Liver (tissue), 9 donors: ENCODE measurements around the gene GSX2. TPM values are rescaled to one million over a fixed set of nuclear protein-coding genes. Genes with fewer than 3 reads are reported as not detected.

ENCODE experiments used
- DNase-seq: peaks from one replicate; pipeline ENCODE4 v3.0.0-alpha.2; 2017; ENCODE audit warnings: low spot score
- H3K27ac ChIP-seq, 2 donors: one replicate each; pipeline ENCODE4 v1.7.0; 2013; ENCODE audit warnings: inconsistent platforms in 2 of 2, low read length in 2 of 2, control low read depth in 1 of 2, low read depth in 1 of 2, mild to moderate bottlenecking in 1 of 2
- H3K27me3 ChIP-seq, 4 donors: one replicate each; pipeline versions ENCODE4 v1.6.1 to v1.7.0; 2013; ENCODE audit warnings: low read length in 3 of 4, inconsistent platforms in 1 of 4, mild to moderate bottlenecking in 1 of 4, moderate library complexity in 1 of 4; ENCODE audit not compliant: control insufficient read depth in 4 of 4, insufficient read depth in 4 of 4
- H3K36me3 ChIP-seq, 4 donors: one replicate each; pipeline versions ENCODE4 v1.6.1 to v1.7.0; 2013; ENCODE audit warnings: low read length in 3 of 4, mild to moderate bottlenecking in 3 of 4, low read depth in 1 of 4, moderate library complexity in 1 of 4; ENCODE audit not compliant: control insufficient read depth in 4 of 4, insufficient read depth in 3 of 4
- H3K4me1 ChIP-seq, 4 donors: one replicate each; pipeline versions ENCODE4 v1.6.1 to v1.7.0; 2013; ENCODE audit warnings: low read length in 3 of 4, mild to moderate bottlenecking in 3 of 4, moderate library complexity in 1 of 4; ENCODE audit not compliant: control insufficient read depth in 4 of 4, insufficient read depth in 4 of 4
- H3K4me3 ChIP-seq, 3 donors: one replicate each; pipeline versions ENCODE4 v1.6.1 to v1.7.0; 2013; ENCODE audit warnings: low read length in 3 of 3, control low read depth in 1 of 3, low read depth in 1 of 3, mild to moderate bottlenecking in 1 of 3
- H3K9ac ChIP-seq, 2 donors: one replicate each; pipeline ENCODE4 v1.7.0; 2013; ENCODE audit warnings: low read length in 2 of 2, mild to moderate bottlenecking in 2 of 2, moderate library complexity in 2 of 2, control low read depth in 1 of 2, low read depth in 1 of 2
- H3K9me3 ChIP-seq, 4 donors: one replicate each; pipeline versions ENCODE4 v1.6.1 to v1.7.0; 2013; ENCODE audit warnings: low read length in 3 of 4; ENCODE audit not compliant: control insufficient read depth in 4 of 4
- ATF3 ChIP-seq: IDR thresholded peaks from 2 replicates; pipeline ENCODE4 v1.6.1; 2016; ENCODE audit warnings: antibody characterized with exemption
- EGR1 ChIP-seq, 2 donors: IDR thresholded peaks; 2 replicates each; pipeline ENCODE4 v1.6.1; 2016 to 2018; ENCODE audit warnings: antibody characterized with exemption in 2 of 2, low read depth in 2 of 2
- FOXA1 ChIP-seq: IDR thresholded peaks from 2 replicates; pipeline ENCODE4 v1.6.1; 2016; ENCODE audit warnings: antibody characterized with exemption
- FOXA2 ChIP-seq: IDR thresholded peaks from 2 replicates; pipeline ENCODE4 v1.6.1; 2016; ENCODE audit warnings: antibody characterized with exemption
- GABPA ChIP-seq, 2 donors: IDR thresholded peaks in 1 of 2; conservative IDR thresholded peaks in 1 of 2; 2 replicates each; pipeline ENCODE4 v1.6.1; 2016; ENCODE audit warnings: antibody characterized with exemption in 2 of 2, mild to moderate bottlenecking in 1 of 2, moderate library complexity in 1 of 2
- HNF4G ChIP-seq: IDR thresholded peaks from 2 replicates; pipeline ENCODE4 v1.6.1; 2016; ENCODE audit warnings: antibody characterized with exemption
- JUND ChIP-seq, 2 donors: IDR thresholded peaks; 2 replicates each; pipeline ENCODE4 v1.6.1; 2016; ENCODE audit warnings: antibody characterized with exemption in 2 of 2
- NR2F2 ChIP-seq: IDR thresholded peaks from 2 replicates; pipeline ENCODE4 v1.6.1; 2016; ENCODE audit warnings: antibody characterized with exemption
- RXRA ChIP-seq, 2 donors: IDR thresholded peaks; 2 replicates each; pipeline ENCODE4 v1.6.1; 2017 to 2018; ENCODE audit warnings: antibody characterized with exemption in 2 of 2, mild to moderate bottlenecking in 1 of 2
- SP1 ChIP-seq: IDR thresholded peaks from 2 replicates; pipeline ENCODE4 v1.6.1; 2018; ENCODE audit warnings: antibody characterized with exemption, mild to moderate bottlenecking
- TAF1 ChIP-seq: conservative IDR thresholded peaks from 2 replicates; pipeline ENCODE4 v1.6.1; 2016; ENCODE audit warnings: antibody characterized with exemption, mild to moderate bottlenecking
- YY1 ChIP-seq: IDR thresholded peaks from 2 replicates; pipeline ENCODE4 v1.6.1; 2016; ENCODE audit warnings: antibody characterized with exemption, mild to moderate bottlenecking
- ZBTB33 ChIP-seq: IDR thresholded peaks from 2 replicates; pipeline ENCODE4 v1.6.1; 2016; ENCODE audit warnings: antibody characterized with exemption
- WGBS: extraction: QIAGEN DNeasy Blood & Tissue Kit; methylation state at CpG from one replicate; pipeline ENCODE4 v1.1.7; 2013; 5-methylcytosine and 5-hydroxymethylcytosine counted together
- polyA plus RNA-seq, 2 donors: library from polyadenylated mRNA; stranded (reverse) in 1 of 2; unstranded in 1 of 2; fragments of 200-250 nt in 1 of 2; fragments of >200 nt in 1 of 2; fragmentation: Nextera tagmentation in 1 of 2; extraction: Ambion mirVana in 1 of 2; gene quantifications; one replicate each; pipeline versions ENCODE4 v1.2.1 to v1.2.3, GENCODE V29; 2013 to 2015
- total RNA-seq, 2 donors: library from RNA; depleted of rRNA; stranded (reverse); fragments of >200 nt; gene quantifications; one replicate each; pipeline ENCODE4 v1.2.3, GENCODE V29; 2014
- TF ChIP-seq, protein P1 (sequence below): IDR thresholded peaks from 2 replicates; pipeline ENCODE4 v1.6.1; 2016; ENCODE audit warnings: antibody characterized with exemption
- TF ChIP-seq, protein P2 (sequence below): fragments of 150-350 bp; IDR thresholded peaks from 2 replicates; pipeline ENCODE4 v1.5.1; 2017; ENCODE audit warnings: improper control_type of control experiment, low read depth, low read length; ENCODE audit not compliant: missing input control
- donor health status: healthy.
- donor health status: healthy.
- donor health status: healthy.
- donor health status: healthy.
- donor health status: healthy.

GSX2 gene
- total and polyA plus RNA-seq, 4 donors, result not detected

DNA sequence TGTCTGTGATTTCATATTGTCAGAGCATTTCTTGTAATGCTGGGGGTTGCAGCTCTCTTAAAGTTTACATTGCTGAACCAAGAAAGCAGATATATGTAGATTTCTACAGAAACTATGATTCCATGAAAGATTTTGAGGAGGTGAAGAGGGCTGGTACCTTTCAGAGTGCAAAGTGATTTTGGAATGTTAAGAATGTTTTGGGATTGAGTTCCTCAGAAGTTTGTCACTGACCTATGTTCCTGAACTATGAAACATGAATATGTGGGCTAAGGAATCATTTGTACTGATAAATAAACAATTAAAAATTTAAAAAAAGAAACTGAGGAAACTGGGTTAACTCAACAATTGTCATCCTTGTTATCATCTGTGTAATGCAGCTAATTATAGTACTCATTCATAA is 23.3 kb upstream of the GSX2 start:
- H3K4me1 ChIP-seq, result no peaks in the 10 kb centered on the region
- H3K9me3 ChIP-seq, result no peaks in the 10 kb centered on the region
- TF ChIP-seq NR2F2 (no peak), GABPA (IDR thresholded peaks at IDR 0.05 in 1 of 2, conservative IDR thresholded peaks at IDR 0.05 in 1 of 2) (no peak), RXRA (IDR thresholded peaks at IDR 0.05) (no peak), FOXA1 (no peak), HNF4G (no peak), TAF1 (no peak), ATF3 (no peak), JUND (IDR thresholded peaks at IDR 0.05) (no peak), SP1 (no peak), YY1 (no peak)
- TF ChIP-seq, protein P1, sequence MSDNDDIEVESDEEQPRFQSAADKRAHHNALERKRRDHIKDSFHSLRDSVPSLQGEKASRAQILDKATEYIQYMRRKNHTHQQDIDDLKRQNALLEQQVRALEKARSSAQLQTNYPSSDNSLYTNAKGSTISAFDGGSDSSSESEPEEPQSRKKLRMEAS, result no peak
- no peak overlapping the region for H3K27ac ChIP-seq
- no peak overlapping the region for H3K9ac ChIP-seq
- no peak overlapping the region for H3K4me3 ChIP-seq
- H3K27me3 ChIP-seq, result no peaks in the 10 kb centered on the region
- H3K36me3 ChIP-seq, result no peaks in the 10 kb centered on the region
- DNase-seq, result no peak

GRCh38 chr4:54077812-54078211 is 22.2 kb upstream of the GSX2 start:
- Histone ChIP-seq H3K4me1 (no peaks in the 10 kb centered on the region), H3K4me3 (no peak overlapping the region), H3K27me3 (no peaks in the 10 kb centered on the region), H3K27ac (no peak overlapping the region), H3K36me3 (peaks cover 0 to 3% (median 0%) of the 10 kb centered on the region in 4 donors), H3K9me3 (no peaks in the 10 kb centered on the region), H3K9ac (no peak overlapping the region)
- DNase-seq, result no peak
- WGBS, result 98% methylated on average over 1 of the region's 1 CpG
- no peak for TF ChIP-seq FOXA2
- no peak for TF ChIP-seq ATF3
- TF ChIP-seq YY1, result no peak
- no peak for TF ChIP-seq TAF1
- no peak for TF ChIP-seq EGR1 (IDR thresholded peaks at IDR 0.05; ENCODE audit: low read depth in 2 of 2)
- TF ChIP-seq FOXA1, result no peak
- no peak for TF ChIP-seq ZBTB33
- TF ChIP-seq, protein P2, sequence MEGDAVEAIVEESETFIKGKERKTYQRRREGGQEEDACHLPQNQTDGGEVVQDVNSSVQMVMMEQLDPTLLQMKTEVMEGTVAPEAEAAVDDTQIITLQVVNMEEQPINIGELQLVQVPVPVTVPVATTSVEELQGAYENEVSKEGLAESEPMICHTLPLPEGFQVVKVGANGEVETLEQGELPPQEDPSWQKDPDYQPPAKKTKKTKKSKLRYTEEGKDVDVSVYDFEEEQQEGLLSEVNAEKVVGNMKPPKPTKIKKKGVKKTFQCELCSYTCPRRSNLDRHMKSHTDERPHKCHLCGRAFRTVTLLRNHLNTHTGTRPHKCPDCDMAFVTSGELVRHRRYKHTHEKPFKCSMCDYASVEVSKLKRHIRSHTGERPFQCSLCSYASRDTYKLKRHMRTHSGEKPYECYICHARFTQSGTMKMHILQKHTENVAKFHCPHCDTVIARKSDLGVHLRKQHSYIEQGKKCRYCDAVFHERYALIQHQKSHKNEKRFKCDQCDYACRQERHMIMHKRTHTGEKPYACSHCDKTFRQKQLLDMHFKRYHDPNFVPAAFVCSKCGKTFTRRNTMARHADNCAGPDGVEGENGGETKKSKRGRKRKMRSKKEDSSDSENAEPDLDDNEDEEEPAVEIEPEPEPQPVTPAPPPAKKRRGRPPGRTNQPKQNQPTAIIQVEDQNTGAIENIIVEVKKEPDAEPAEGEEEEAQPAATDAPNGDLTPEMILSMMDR, result no peak
- TF ChIP-seq, protein P1, result no peak
- TF ChIP-seq RXRA (IDR thresholded peaks at IDR 0.05), result no peak
